Astrocyte of the spinal cord (primary cell): ENCODE measurements around the gene MCF2L2.

Source experiments
- DNase-seq: peaks from one replicate; pipeline ENCODE4 v3.0.0; 2011; ENCODE audit warnings: low read depth, low spot score
- H3K4me3 ChIP-seq: 2 replicates; pipeline ENCODE4 v1.5.1; 2011; ENCODE audit warnings: low read depth, mild to moderate bottlenecking, low read length, moderate library complexity
- CTCF ChIP-seq: IDR thresholded peaks from 2 replicates; pipeline ENCODE4 v1.5.1; 2012; ENCODE audit warnings: low read depth, mild to moderate bottlenecking, low read length, inconsistent platforms
- in situ Hi-C: cut with HindIII; loops from 2 replicates; pipeline ENCODE4 v1.10.0; 2017; ENCODE audit warnings: low sequenced_read_pairs

MCF2L2 gene

GRCh38 chr3:183279371-183279770 lies 149.0 kb downstream of the MCF2L2 start:
- in situ Hi-C loops = no loop called here
- no peak overlapping the region for H3K4me3 ChIP-seq
- DNase-seq = no peak
- no peak for TF ChIP-seq CTCF

- H3K4me3 ChIP-seq = no peak overlapping the region
- peak; percentile 51 for DNase-seq
- TF ChIP-seq CTCF = no peak
- in situ Hi-C loops = no loop called here
Observed at GRCh38 chr3:183278479-183279088, 149.8 kb downstream of the MCF2L2 start.

GRCh38 chr3:183277260-183277659 lies 151.2 kb downstream of the MCF2L2 start:
- in situ Hi-C loops = no loop called here
- TF ChIP-seq CTCF = no peak
- H3K4me3 ChIP-seq = no peak overlapping the region
- DNase-seq = no peak

GRCh38 chr3:183275937-183276336 lies 152.5 kb downstream of the MCF2L2 start:
- no peak for TF ChIP-seq CTCF
- in situ Hi-C loops = no loop called here
- no peak overlapping the region for H3K4me3 ChIP-seq
- DNase-seq = no peak

- in situ Hi-C loops = no loop called here
- peak; percentile 82 for DNase-seq
- no peak overlapping the region for H3K4me3 ChIP-seq
- no peak for TF ChIP-seq CTCF
Observed at GRCh38 chr3:183275418-183275817, 153.0 kb downstream of the MCF2L2 start.

GRCh38 chr3:183274609-183275008 lies 153.8 kb downstream of the MCF2L2 start:
- in situ Hi-C loops = no loop called here
- no peak for DNase-seq
- no peak overlapping the region for H3K4me3 ChIP-seq
- no peak for TF ChIP-seq CTCF

- no peak overlapping the region for H3K4me3 ChIP-seq
- TF ChIP-seq CTCF = no peak
- DNase-seq = no peak
- in situ Hi-C loops = no loop called here
Observed at GRCh38 chr3:183272791-183273190, 155.6 kb downstream of the MCF2L2 start.
